ENCODE data around the gene VPS26B.
"Not testable (repeated sequence)": the region's sequence is repeated elsewhere in the genome, so short reads cannot be mapped to it uniquely, and the experiment has no call there.

VPS26B gene

DNA sequence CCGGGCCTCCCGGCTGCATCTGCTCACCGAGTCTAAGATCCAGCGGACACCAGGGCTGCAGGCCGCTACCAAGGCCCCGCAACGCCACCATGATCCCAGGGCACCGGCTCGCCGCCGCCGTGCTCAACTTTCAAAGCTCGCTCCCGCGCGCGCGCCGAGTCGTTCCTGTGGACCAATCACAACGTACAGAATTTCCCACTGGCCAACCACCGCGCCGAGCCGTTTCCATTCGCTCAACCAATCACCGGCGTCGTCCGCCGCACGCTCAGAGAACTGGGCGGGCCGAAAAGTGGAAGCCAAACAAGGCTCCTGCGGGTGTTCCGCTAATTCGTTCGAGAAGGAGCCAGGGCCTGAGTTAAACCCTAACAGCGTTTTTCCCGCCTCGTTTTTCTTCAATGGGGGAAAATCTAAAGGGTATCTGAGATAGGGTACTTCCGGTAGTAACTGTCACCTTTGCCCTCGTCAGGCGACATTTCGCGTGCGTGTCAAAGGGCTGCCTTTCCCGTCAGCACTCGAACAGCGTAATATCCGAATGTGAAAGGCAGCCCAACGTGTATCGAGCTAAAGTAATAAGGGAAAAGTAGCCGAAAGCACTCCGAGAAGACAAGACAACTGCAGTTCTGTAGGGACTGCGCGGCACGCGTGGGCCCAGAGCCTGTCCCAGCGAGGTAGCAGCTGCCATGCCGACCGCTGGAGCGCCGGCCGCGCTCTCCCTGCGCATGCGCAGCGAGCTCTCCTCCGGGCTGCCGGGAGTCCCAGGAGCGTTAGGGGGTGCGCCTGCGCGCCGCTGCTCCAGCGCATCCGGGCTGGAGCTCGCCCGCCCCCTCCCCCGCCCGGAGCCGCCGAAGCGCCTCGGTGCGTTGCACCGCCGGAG is at the start of gene VPS26B, which contains the start of gene NCAPD3:
Gene VPS26B (plus strand): TSS at position 836 of the 874 bp plus-strand sequence. CDS start 452 bp downstream, outside the sequence.
Gene NCAPD3 (minus strand): TSS at position 132 of the 874 bp plus-strand sequence. CDS start 41 bp downstream, at position 91.
- DNase-seq (ENCODE audit: low read depth), result peak; percentile 97

DNA sequence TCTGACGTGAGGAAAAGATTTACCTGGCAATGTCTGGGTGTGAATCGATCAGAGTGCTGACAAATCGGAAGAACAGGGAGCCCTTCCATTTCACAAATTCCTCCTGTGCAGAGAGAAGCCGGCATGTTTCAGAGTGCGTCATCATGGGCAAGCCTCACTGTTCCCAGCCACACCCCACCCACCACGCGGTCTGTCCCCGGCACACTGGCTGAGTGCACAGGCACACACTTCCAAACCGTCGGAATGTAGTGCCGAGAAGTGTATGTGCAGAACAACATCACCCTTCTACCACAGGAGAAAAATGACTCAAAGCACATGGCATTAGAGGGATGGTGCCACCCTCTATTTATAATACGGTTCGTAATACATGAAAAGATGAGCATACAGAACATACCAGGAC is 48.2 kb upstream of the VPS26B start:
- DNase-seq (ENCODE audit: low read depth), result no peak

- DNase-seq (ENCODE audit: low read depth), result no peak
These were observed 46.3 kb upstream of the VPS26B start for GRCh38 chr11:134178032-134178674.

- DNase-seq (ENCODE audit: low read depth), result no peak
These were observed 42.8 kb upstream of the VPS26B start for GRCh38 chr11:134181707-134182106.

DNA sequence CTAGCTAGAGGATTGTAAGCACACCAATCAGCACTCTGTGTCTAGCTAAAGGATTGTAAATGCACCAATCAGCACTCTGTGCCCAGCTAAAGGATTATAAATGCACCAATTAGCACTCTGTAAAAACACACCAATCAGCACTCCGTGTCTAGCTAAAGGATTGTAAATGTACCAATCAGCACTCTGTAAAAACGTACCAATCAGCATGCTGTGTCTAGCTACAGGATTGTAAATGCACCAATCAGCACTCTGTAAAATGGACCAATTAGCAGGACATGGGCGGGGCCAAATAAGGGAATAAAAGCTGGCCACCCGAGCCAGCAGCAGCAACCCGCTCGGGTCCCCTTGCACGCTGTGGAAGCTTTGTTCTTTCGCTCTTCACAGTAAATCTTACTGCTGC is 36.4 kb upstream of the VPS26B start:
- not testable (repeated sequence) for DNase-seq (ENCODE audit: low read depth)

- DNase-seq (ENCODE audit: low read depth), result no peak
These were observed 27.7 kb upstream of the VPS26B start for GRCh38 chr11:134196756-134197155.

DNA sequence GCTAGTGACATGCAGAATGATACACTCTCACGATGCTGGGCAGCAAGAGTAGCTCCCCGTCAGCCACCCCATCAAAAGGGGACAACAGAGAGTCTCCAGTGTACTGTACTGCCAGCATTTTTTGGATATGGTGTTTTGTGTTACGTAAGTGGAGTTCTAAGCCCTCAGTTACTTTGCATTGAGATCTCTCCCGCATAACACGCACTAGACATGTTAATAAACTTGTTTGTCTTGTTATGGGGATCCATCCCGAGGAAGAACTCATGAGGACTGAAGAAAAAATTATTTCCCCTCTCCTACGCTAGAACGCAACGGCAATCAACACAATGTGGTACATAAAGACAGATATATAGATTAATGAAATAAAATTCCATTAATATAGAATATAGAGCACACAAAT is 24.9 kb upstream of the VPS26B start:
- DNase-seq (ENCODE audit: low read depth), result no peak

GRCh38 chr11:134200688-134201087 is 23.8 kb upstream of the VPS26B start:
- no peak for DNase-seq (ENCODE audit: low read depth)

GRCh38 chr11:134202661-134203060 is 21.8 kb upstream of the VPS26B start:
- DNase-seq (ENCODE audit: low read depth), result no peak

DNA sequence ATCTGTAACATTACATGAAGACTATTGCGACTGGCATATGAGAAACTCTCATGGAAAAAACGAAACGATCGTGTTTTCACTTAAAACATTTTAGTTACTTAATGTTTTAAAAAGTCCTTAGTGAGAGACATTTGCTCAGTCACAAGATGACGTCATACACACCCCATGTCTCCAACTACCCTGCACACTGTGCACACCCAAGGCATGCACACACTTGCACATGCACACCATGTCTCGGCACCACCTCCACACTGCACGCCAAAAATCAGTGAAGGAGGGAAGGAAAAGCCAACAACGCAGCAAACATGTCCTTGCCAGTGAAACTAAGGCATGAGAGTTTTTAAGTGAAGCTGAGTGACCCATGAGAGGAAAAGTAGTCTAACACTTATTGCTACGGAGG is 18.7 kb upstream of the VPS26B start:
- DNase-seq (ENCODE audit: low read depth), result no peak

DNA sequence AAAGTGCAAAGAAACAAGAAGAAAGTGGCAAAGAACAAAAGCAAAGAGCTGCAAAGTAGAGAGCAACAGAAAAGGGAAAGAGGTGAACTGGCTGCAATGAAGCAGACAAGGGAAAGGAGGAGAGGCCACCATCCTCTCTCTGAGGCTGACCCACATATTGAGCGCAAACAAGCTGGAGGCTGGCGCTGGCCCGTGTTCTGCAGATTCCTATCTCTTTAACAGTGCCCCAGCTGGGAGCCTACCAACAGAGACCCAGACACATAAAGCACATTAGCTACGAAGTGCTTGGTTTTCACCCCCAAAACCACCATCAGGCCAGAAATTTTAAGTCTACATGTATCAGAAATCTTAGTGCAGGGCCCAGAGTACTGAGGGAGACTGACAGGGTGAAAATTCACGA is 18.3 kb upstream of the VPS26B start:
- DNase-seq (ENCODE audit: low read depth), result no peak

GRCh38 chr11:134207538-134208239 is 16.8 kb upstream of the VPS26B start:
- no peak for DNase-seq (ENCODE audit: low read depth)

DNA sequence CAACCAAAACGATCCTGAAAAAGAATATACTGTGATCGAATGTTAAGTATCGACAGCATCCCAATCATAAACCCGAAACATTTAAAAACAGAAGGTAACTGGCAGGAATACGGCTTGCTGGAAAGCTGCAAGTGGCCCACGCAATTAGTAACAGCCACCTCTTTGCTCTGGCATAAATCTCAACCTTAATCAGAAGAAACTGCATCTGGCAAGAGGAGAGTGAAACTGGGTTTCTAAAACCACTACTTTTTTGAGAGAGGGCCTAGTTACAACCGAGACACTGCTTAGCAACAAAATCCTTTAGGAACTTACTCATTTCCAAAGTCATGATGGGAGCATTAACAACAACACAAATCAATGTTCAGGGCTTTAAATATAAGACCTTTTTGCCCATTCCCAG is 8.6 kb upstream of the VPS26B start:
- no peak for DNase-seq (ENCODE audit: low read depth)

DNA sequence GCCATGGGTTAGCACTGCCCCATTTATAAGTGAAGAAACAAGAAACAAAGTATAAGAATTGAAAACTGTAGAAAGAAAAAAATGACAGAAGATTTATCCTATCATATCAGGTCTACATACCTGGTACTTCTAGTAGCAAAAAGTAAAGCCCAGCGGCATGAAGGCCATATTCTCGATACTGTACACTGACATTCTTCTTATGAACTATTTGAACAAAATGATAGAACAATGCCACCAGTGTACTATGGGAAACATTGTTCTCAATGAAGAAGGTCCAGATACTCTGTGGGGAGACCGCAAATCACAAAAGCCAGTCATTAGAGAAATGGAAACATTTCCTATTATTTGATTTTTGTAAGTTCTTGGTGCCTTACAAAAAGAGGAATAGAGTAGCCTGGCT is 7.7 kb upstream of the VPS26B start:
- DNase-seq (ENCODE audit: low read depth), result no peak

GRCh38 chr11:134223121-134223520 is 1.4 kb upstream of the VPS26B start:
- no peak for DNase-seq (ENCODE audit: low read depth)

- peak; percentile 58 for DNase-seq (ENCODE audit: low read depth)
These were observed 516 bp downstream of the VPS26B start for GRCh38 chr11:134224710-134225664.

DNA sequence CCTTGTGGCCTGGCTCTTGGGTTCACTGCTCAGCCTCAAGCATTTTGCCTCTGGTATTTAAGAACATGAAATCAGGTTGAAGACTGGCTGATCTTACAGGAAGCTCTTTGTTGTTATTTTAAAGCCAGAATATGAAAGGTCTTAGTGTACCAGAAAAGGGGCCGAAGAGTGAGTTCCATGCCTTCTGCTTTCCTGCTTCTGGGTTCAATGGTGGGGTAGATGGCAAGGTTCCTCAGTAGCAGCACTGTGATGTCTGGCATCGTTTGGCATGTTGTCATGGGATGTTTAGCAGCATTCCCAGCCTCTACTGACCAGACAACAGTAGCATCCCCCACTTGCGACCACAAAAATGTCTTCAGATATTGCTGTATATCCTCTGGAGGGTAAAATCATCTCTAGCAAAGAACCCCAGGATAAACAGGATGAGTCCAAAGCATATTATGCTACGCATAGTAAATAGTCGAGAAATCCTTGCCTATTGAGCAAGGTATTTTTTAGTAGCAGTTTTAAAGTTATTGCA is 2.4 kb downstream of the VPS26B start:
- DNase-seq (ENCODE audit: low read depth), result no peak

DNA sequence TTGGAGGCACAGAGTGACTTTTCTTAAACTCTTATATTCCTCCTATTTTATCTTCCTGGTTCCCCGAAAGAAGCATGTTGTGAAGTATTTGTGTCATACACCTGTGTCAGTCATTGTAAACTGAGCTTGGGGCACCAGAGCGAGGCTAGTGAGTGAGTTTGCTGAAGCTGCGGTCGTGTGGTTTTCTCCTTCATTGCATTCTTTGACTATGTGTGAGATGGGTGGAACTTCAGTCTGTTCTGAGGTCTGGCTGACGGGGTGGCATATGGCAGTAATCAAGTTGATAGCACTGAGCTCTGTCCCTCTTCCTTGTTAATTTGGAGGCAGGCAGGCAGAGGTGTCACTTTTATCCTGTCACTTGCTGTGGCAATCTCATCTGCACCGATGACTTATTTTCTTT is 4.2 kb downstream of the VPS26B start:
- no peak for DNase-seq (ENCODE audit: low read depth)

DNA sequence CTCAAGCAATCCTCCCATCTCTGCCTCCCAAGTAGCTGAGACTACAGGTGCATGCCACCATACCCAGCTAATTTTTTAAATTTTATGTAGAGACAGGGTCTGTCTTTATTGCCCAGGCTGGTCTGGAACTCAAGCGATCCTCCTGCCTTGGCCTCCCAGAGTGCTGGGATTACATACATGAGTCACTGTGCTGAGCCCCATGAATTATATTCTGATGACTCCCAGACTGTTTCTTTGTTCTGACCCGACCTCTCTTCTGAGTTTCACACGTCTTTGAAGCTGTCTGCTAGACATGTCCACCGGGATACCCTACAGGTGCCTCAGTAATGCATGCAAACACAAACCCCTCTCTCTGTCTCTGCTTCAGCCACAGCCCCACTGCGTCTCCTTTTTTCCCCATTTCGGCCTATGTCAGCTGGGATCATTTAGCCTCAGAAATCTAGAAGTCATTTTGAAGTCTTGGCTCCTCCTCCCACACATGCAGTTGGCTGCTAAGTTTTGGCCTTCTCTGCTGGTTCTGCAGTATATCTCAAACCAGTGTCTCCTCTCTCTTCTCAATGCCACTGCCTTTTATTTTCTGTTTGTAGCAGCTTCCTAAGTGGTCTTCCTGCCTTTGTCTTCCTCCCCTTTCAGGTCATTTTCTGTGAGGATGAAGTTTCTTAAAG is 4.8 kb downstream of the VPS26B start:
- no peak for DNase-seq (ENCODE audit: low read depth)

DNA sequence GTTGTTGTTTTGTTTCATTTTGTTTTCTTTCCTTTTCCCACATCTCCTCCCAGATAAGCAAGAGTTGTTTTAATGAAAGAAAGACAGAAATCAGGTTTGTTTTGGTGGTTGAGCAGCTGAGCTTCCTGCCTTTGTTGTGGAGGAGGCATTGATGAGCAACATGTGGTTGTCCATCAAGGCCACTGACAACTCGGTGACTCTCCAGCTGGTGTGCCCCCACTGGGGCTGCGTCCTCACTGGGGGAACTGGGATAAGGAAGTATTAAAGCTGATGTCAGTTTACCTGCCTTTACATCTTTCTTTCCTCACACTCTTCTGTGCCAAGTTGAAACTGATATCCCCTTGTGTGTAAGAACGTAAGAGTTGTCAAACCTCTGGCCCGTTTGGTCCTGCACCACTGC is 5.9 kb downstream of the VPS26B start:
- DNase-seq (ENCODE audit: low read depth), result no peak
